ENCODE data around the gene RPL7L1.

GRCh38 chr6:42848700-42849099 is 30.7 kb upstream of the RPL7L1 start:
- TF ChIP-seq POLR2A (IDR thresholded peaks at IDR 0.05): no peak
- TF ChIP-seq, protein P1, sequence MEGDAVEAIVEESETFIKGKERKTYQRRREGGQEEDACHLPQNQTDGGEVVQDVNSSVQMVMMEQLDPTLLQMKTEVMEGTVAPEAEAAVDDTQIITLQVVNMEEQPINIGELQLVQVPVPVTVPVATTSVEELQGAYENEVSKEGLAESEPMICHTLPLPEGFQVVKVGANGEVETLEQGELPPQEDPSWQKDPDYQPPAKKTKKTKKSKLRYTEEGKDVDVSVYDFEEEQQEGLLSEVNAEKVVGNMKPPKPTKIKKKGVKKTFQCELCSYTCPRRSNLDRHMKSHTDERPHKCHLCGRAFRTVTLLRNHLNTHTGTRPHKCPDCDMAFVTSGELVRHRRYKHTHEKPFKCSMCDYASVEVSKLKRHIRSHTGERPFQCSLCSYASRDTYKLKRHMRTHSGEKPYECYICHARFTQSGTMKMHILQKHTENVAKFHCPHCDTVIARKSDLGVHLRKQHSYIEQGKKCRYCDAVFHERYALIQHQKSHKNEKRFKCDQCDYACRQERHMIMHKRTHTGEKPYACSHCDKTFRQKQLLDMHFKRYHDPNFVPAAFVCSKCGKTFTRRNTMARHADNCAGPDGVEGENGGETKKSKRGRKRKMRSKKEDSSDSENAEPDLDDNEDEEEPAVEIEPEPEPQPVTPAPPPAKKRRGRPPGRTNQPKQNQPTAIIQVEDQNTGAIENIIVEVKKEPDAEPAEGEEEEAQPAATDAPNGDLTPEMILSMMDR (IDR thresholded peaks at IDR 0.05): no peak

All from thyroid gland (tissue), 4 donors.